Neural progenitor cell (in vitro differentiated cells): ENCODE results near the gene AADAC.

Experiments used
- EZH2 ChIP-seq: fragments of 200-600 bp; sonication (generic); IDR thresholded peaks from 2 replicates; pipeline ENCODE4 v1.6.1; 2017; ENCODE audit warnings: antibody characterized with exemption, mild to moderate bottlenecking, moderate library complexity
- EZH2phosphoT487 ChIP-seq: fragments of 200-600 bp; sonication (generic); IDR thresholded peaks from 2 replicates; pipeline ENCODE4 v1.6.1; 2017; ENCODE audit warnings: antibody characterized with exemption
- TF ChIP-seq, protein P1 (sequence below): fragments of 200-600 bp; sonication (generic); IDR thresholded peaks from 2 replicates; pipeline ENCODE4 v1.5.1; 2017; ENCODE audit warnings: antibody characterized with exemption, mild to moderate bottlenecking

DNA sequence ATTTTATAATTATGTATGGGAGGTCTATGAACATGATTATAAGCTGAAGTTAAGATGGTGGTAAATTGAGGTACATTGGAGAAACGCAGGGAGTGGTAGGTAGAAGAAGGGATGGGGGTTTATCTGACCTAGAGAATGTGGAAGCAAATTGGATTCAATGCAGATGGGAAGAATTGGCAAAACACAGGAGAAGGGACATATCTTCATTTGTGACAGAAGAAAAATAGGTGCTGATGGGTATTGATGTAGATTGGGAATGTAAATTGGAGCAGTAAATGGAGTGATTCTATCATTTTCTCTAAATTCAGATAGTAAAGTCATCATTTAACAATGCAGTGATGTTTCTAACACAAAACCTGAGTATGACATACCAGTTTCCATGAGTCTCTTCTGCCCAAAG lies 39.7 kb upstream of the AADAC start:
- TF ChIP-seq, protein P1, sequence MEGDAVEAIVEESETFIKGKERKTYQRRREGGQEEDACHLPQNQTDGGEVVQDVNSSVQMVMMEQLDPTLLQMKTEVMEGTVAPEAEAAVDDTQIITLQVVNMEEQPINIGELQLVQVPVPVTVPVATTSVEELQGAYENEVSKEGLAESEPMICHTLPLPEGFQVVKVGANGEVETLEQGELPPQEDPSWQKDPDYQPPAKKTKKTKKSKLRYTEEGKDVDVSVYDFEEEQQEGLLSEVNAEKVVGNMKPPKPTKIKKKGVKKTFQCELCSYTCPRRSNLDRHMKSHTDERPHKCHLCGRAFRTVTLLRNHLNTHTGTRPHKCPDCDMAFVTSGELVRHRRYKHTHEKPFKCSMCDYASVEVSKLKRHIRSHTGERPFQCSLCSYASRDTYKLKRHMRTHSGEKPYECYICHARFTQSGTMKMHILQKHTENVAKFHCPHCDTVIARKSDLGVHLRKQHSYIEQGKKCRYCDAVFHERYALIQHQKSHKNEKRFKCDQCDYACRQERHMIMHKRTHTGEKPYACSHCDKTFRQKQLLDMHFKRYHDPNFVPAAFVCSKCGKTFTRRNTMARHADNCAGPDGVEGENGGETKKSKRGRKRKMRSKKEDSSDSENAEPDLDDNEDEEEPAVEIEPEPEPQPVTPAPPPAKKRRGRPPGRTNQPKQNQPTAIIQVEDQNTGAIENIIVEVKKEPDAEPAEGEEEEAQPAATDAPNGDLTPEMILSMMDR, result no peak
- TF ChIP-seq EZH2 (no peak), EZH2phosphoT487 (no peak)
